Measurements from ENCODE around the gene CRADD. TPM values are rescaled to one million over a fixed set of nuclear protein-coding genes. Genes with fewer than 3 reads are reported as not detected.

CRADD gene
- polyA plus RNA-seq, 1 of the 3 experiments (the other 2 are of a cell fraction): 13.6 TPM

GRCh38 chr12:93912086-93912733, 235.0 kb downstream of the CRADD start:
- Histone ChIP-seq H3K27ac (ENCODE audit: low read depth in 2 of 2, low read length in 1 of 2) (no peak overlapping the region), H3K4me3 (ENCODE audit: low read depth in 2 of 2, low read length in 1 of 2) (no peak overlapping the region), H3K27me3 (ENCODE audit: insufficient read depth) (no peaks in the 10 kb centered on the region), H3K9ac (no peak overlapping the region), H2AFZ (ENCODE audit: low read depth) (no peak overlapping the region), H3F3A (replicated peaks; ENCODE audit: insufficient read depth) (peaks cover 21% of the 10 kb centered on the region), H3K9me3 (no peaks in the 10 kb centered on the region), H3K36me3 (replicated peaks in 1 of 2; ENCODE audit: control insufficient read depth in 1 of 2, insufficient read depth in 2 of 2, low read length in 1 of 2) (no peaks in the 10 kb centered on the region), H4K20me1 (ENCODE audit: insufficient read depth) (no peaks in the 10 kb centered on the region), H3K4me1 (ENCODE audit: control insufficient read depth in 1 of 2, insufficient read depth in 2 of 2, low read depth in 1 of 2, low read length in 1 of 2) (peaks cover 0 to 15% of the 10 kb centered on the region in 2 experiments; a peak in 1 of 4 replicates), H3K79me2 (ENCODE audit: insufficient read depth) (no peaks in the 10 kb centered on the region), H3K4me2 (no peak overlapping the region), H3K9me2 (no peaks in the 10 kb centered on the region)
- WGBS (ENCODE audit: low lambda C conversion rate): 89% methylated on average over 6 of the region's 6 CpGs
- ChIA-PET CTCF (interaction anchor here (1.2 kb wide), 1 partner anchor 343 kb away, joined by 5 read pairs; no protein-coding TSS in a partner anchor), POLR2A (no interaction called here)
- TF ChIP-seq RFX5 (IDR thresholded peaks at IDR 0.05; ENCODE audit: low read length) (no peak), FOSL2 (IDR thresholded peaks at IDR 0.05; ENCODE audit: borderline replicate concordance, low read depth) (no peak)
- DNase-seq: no peak

- Histone ChIP-seq H3K36me3 (replicated peaks in 1 of 2; ENCODE audit: control insufficient read depth in 1 of 2, insufficient read depth in 2 of 2, low read length in 1 of 2) (no peaks in the 10 kb centered on the region), H3K4me3 (ENCODE audit: low read depth in 2 of 2, low read length in 1 of 2) (no peak overlapping the region), H3K4me1 (ENCODE audit: control insufficient read depth in 1 of 2, insufficient read depth in 2 of 2, low read depth in 1 of 2, low read length in 1 of 2) (peaks cover 0 to 26% of the 10 kb centered on the region in 2 experiments; a peak in 1 of 4 replicates), H3K9me3 (no peaks in the 10 kb centered on the region), H3K9ac (peak overlapping the region; percentile 40), H3K79me2 (ENCODE audit: insufficient read depth) (no peaks in the 10 kb centered on the region), H3K9me2 (no peaks in the 10 kb centered on the region), H4K20me1 (ENCODE audit: insufficient read depth) (no peaks in the 10 kb centered on the region), H3K27ac (ENCODE audit: low read depth in 2 of 2, low read length in 1 of 2) (peak overlapping the region in 1 of 2 experiments; percentile 88; a peak in 3 of 4 replicates), H2AFZ (ENCODE audit: low read depth) (0 out of 2 replicates have a peak overlapping the region, but pooled peaks have one; percentile 29), H3K27me3 (ENCODE audit: insufficient read depth) (no peaks in the 10 kb centered on the region), H3F3A (replicated peaks; ENCODE audit: insufficient read depth) (peaks cover 35% of the 10 kb centered on the region), H3K4me2 (peak overlapping the region; percentile 22; the same call in 1 of the 2 replicates)
- no peak for DNase-seq
- CTCF ChIA-PET: no interaction called here
- TF ChIP-seq NFIC (IDR thresholded peaks at IDR 0.05; ENCODE audit: borderline replicate concordance) (peak; percentile 81), MEF2A (IDR thresholded peaks at IDR 0.05; ENCODE audit: borderline replicate concordance, low read depth) (peak; percentile 84), EP300 (IDR thresholded peaks at IDR 0.05; ENCODE audit: borderline replicate concordance in 1 of 2, low read depth in 1 of 2, low read length in 1 of 2) (peak in 1 of 2 experiments; percentile 84; a peak in 1 of 4 replicates), JUND (IDR thresholded peaks at IDR 0.05) (peak; percentile 64), SIN3A (IDR thresholded peaks at IDR 0.05; ENCODE audit: borderline replicate concordance, low read depth, low read length) (no peak), FOSL2 (IDR thresholded peaks at IDR 0.05; ENCODE audit: borderline replicate concordance, low read depth) (peak; percentile 57; the same call in 1 of the 2 replicates), POLR2AphosphoS5 (IDR thresholded peaks at IDR 0.05; ENCODE audit: low read depth, low read length) (peak; percentile 33; the same call in 1 of the 2 replicates), CHD2 (IDR thresholded peaks at IDR 0.05; ENCODE audit: low read length, partially characterized antibody) (no peak), FOXJ3 (CRISPR knock-in tag; IDR thresholded peaks at IDR 0.05) (no peak), TEAD4 (IDR thresholded peaks at IDR 0.05; ENCODE audit: borderline replicate concordance, insufficient read depth) (peak; percentile 37; the same call in 1 of the 2 replicates), FOXM1 (IDR thresholded peaks at IDR 0.05; ENCODE audit: low read depth) (peak; percentile 33; the same call in 1 of the 2 replicates), PBX3 (IDR thresholded peaks at IDR 0.05) (peak; percentile 61), EZH2phosphoT487 (IDR thresholded peaks at IDR 0.05; ENCODE audit: borderline replicate concordance, low read depth) (no peak), TCF12 (IDR thresholded peaks at IDR 0.05) (peak; percentile 93)
- POLR2A ChIA-PET: no interaction called here
These were observed 236.7 kb downstream of the CRADD start for GRCh38 chr12:93913845-93914244.
